H9 (cell line): ENCODE data around the gene AQP5. TPM values are rescaled to one million over a fixed set of nuclear protein-coding genes. Genes with fewer than 3 reads are reported as not detected.

Experiments
- DNase-seq: peaks from one replicate; pipeline ENCODE4 v3.0.0-alpha.2; 2017
- H2AFZ ChIP-seq: one replicate; pipeline ENCODE4 v1.6.1; 2013; ENCODE audit warnings: mild to moderate bottlenecking, low read length, control low read depth, moderate library complexity
- H2AK5ac ChIP-seq: 2 replicates; pipeline ENCODE4 v1.6.1; 2013; ENCODE audit warnings: low read length, control low read depth, mixed read lengths; ENCODE audit not compliant: insufficient read length
- H2BK120ac ChIP-seq: one replicate; pipeline ENCODE4 v1.6.1; 2013; ENCODE audit warnings: low read depth, mild to moderate bottlenecking, low read length, control low read depth, inconsistent platforms; ENCODE audit not compliant: poor library complexity, severe bottlenecking
- H2BK12ac ChIP-seq: 2 replicates; pipeline ENCODE4 v1.6.1; 2013; ENCODE audit warnings: low read length, control low read depth, mixed read lengths, low read depth; ENCODE audit not compliant: insufficient read length
- H2BK15ac ChIP-seq: 2 replicates; pipeline ENCODE4 v1.6.1; 2013; ENCODE audit warnings: low read depth, low read length, control low read depth
- H2BK20ac ChIP-seq: one replicate; pipeline ENCODE4 v1.6.1; 2013; ENCODE audit warnings: low read depth, mild to moderate bottlenecking, low read length, control low read depth, inconsistent platforms; ENCODE audit not compliant: poor library complexity, severe bottlenecking
- H2BK5ac ChIP-seq: 2 replicates; pipeline ENCODE4 v1.6.1; 2013; ENCODE audit warnings: low read length, control low read depth, mixed read lengths; ENCODE audit not compliant: insufficient read length
- H3K14ac ChIP-seq: 2 replicates; pipeline ENCODE4 v1.6.1; 2013; ENCODE audit warnings: low read length, control low read depth; ENCODE audit not compliant: insufficient read depth
- H3K18ac ChIP-seq: 2 replicates; pipeline ENCODE4 v1.6.1; 2013; ENCODE audit warnings: low read depth, mild to moderate bottlenecking, mixed read lengths, low read length, control low read depth; ENCODE audit not compliant: insufficient read length
- H3K23ac ChIP-seq: 2 replicates; pipeline ENCODE4 v1.6.1; 2013; ENCODE audit warnings: low read length, control low read depth, mixed read lengths, low read depth; ENCODE audit not compliant: insufficient read length
- H3K23me2 ChIP-seq: 2 replicates; pipeline ENCODE4 v1.6.1; 2013; ENCODE audit warnings: low read depth, mild to moderate bottlenecking, mixed read lengths, low read length, control low read depth; ENCODE audit not compliant: insufficient read length, poor library complexity, severe bottlenecking
- H3K27ac ChIP-seq: 2 replicates; pipeline ENCODE4 v1.5.1; 2013; ENCODE audit warnings: low read length, control low read depth, mixed read lengths, low read depth; ENCODE audit not compliant: insufficient read length
- H3K27me3 ChIP-seq: 2 replicates; pipeline ENCODE4 v1.6.1; 2013; ENCODE audit warnings: low read length, control low read depth, inconsistent platforms; ENCODE audit not compliant: insufficient read depth
- H3K4ac ChIP-seq: 2 replicates; pipeline ENCODE4 v1.6.1; 2013; ENCODE audit warnings: low read depth, mild to moderate bottlenecking, control low read depth, inconsistent platforms, low read length, moderate library complexity
- H3K4me1 ChIP-seq: 2 replicates; pipeline ENCODE4 v1.6.1; 2013; ENCODE audit warnings: low read length, control low read depth, inconsistent platforms; ENCODE audit not compliant: insufficient read depth
- H3K4me2 ChIP-seq: 2 replicates; pipeline ENCODE4 v1.6.1; 2013; ENCODE audit warnings: low read length, control low read depth, mixed read lengths; ENCODE audit not compliant: insufficient read length, insufficient read depth
- H3K56ac ChIP-seq: 2 replicates; pipeline ENCODE4 v1.6.1; 2013; ENCODE audit warnings: low read depth, mild to moderate bottlenecking, mixed read lengths, low read length, control low read depth; ENCODE audit not compliant: insufficient read length
- H3K79me1 ChIP-seq: 2 replicates; pipeline ENCODE4 v1.6.1; 2013; ENCODE audit warnings: low read depth, mild to moderate bottlenecking, moderate library complexity, low read length, control low read depth, inconsistent platforms; ENCODE audit not compliant: insufficient read depth, poor library complexity, severe bottlenecking
- H3K79me2 ChIP-seq: 2 replicates; pipeline ENCODE4 v1.6.1; 2013; ENCODE audit warnings: low read length, control low read depth, inconsistent platforms; ENCODE audit not compliant: insufficient read depth
- H3K9ac ChIP-seq: 2 replicates; pipeline ENCODE4 v1.6.1; 2013; ENCODE audit warnings: low read length, control low read depth, mixed read lengths; ENCODE audit not compliant: insufficient read length; ENCODE audit errors: extremely low read depth
- H3K9me3 ChIP-seq: one replicate; pipeline ENCODE4 v1.6.1; 2013; ENCODE audit warnings: low read depth, low read length, inconsistent platforms; ENCODE audit not compliant: control insufficient read depth
- H3T11ph ChIP-seq: one replicate; pipeline ENCODE4 v1.6.1; 2013; ENCODE audit warnings: mild to moderate bottlenecking, low read length, control low read depth, inconsistent platforms
- H4K20me1 ChIP-seq: one replicate; pipeline ENCODE4 v1.6.1; 2013; ENCODE audit not compliant: control insufficient read depth, insufficient read length, insufficient read depth
- H4K5ac ChIP-seq: 2 replicates; pipeline ENCODE4 v1.6.1; 2013; ENCODE audit warnings: low read depth, mild to moderate bottlenecking, mixed read lengths, low read length, control low read depth; ENCODE audit not compliant: insufficient read length
- H4K8ac ChIP-seq: replicated peaks from 2 replicates; pipeline ENCODE4 v1.6.1; 2013; ENCODE audit warnings: low read length, control low read depth, mixed read lengths, low read depth; ENCODE audit not compliant: insufficient read length
- H4K91ac ChIP-seq: 2 replicates; pipeline ENCODE4 v1.6.1; 2013; ENCODE audit warnings: low read depth, mild to moderate bottlenecking, moderate library complexity, mixed read lengths, low read length, control low read depth; ENCODE audit not compliant: insufficient read length
- H3K27ac Mint-ChIP-seq, 3 experiments: 2 replicates in 2 of 3; 3 replicates in 1 of 3; pipeline ENCODE4 v1.8.0; 2020 to 2021; ENCODE audit warnings: mixed read lengths in 3 of 3, mild to moderate bottlenecking in 1 of 3, moderate library complexity in 1 of 3
- H3K27me3 Mint-ChIP-seq: 2 replicates; pipeline ENCODE4 v1.8.0; 2021; ENCODE audit warnings: low read depth, mild to moderate bottlenecking, moderate library complexity, mixed read lengths
- H3K36me3 Mint-ChIP-seq, 3 experiments: 2 replicates in 2 of 3; 3 replicates in 1 of 3; pipeline ENCODE4 v1.8.0; 2020 to 2021; ENCODE audit warnings: low read depth in 3 of 3, mixed read lengths in 3 of 3; ENCODE audit not compliant: insufficient read depth in 1 of 3
- H3K4me1 Mint-ChIP-seq, 2 experiments: 2 replicates each; pipeline ENCODE4 v1.8.0; 2020; ENCODE audit warnings: mixed read lengths in 2 of 2
- H3K4me3 Mint-ChIP-seq, 2 experiments: 2 replicates in 1 of 2; 3 replicates in 1 of 2; pipeline ENCODE4 v1.8.0; 2020 to 2021; ENCODE audit warnings: mild to moderate bottlenecking in 2 of 2, mixed read lengths in 2 of 2, moderate library complexity in 1 of 2
- H3K9me3 Mint-ChIP-seq, 2 experiments: 2 replicates in 1 of 2; 3 replicates in 1 of 2; pipeline ENCODE4 v1.8.0; 2020; ENCODE audit warnings: mild to moderate bottlenecking in 2 of 2, mixed read lengths in 2 of 2, moderate library complexity in 1 of 2
- CTCF ChIP-seq: fragments of 200-600 bp; sonication (generic); conservative IDR thresholded peaks from 3 replicates; pipeline ENCODE4 v1.8.0; 2021; ENCODE audit warnings: antibody characterized with exemption, mild to moderate bottlenecking
- WGBS: extraction: QIAGEN DNeasy Blood & Tissue Kit; methylation state at CpG from one replicate; pipeline ENCODE4 v1.1.7; 2013; ENCODE audit warnings: missing lambda C conversion rate, low lambda C conversion rate, mixed read lengths; ENCODE audit not compliant: insufficient read length; ENCODE audit errors: extremely low coverage; 5-methylcytosine and 5-hydroxymethylcytosine counted together
- total RNA-seq: library from RNA; stranded (reverse); gene quantifications from 2 replicates; pipeline ENCODE4 v1.2.1, GENCODE V29; 2021

Gene AQP5
- total RNA-seq, 1 experiment from 2014 or later, result 2.8 TPM

DNA sequence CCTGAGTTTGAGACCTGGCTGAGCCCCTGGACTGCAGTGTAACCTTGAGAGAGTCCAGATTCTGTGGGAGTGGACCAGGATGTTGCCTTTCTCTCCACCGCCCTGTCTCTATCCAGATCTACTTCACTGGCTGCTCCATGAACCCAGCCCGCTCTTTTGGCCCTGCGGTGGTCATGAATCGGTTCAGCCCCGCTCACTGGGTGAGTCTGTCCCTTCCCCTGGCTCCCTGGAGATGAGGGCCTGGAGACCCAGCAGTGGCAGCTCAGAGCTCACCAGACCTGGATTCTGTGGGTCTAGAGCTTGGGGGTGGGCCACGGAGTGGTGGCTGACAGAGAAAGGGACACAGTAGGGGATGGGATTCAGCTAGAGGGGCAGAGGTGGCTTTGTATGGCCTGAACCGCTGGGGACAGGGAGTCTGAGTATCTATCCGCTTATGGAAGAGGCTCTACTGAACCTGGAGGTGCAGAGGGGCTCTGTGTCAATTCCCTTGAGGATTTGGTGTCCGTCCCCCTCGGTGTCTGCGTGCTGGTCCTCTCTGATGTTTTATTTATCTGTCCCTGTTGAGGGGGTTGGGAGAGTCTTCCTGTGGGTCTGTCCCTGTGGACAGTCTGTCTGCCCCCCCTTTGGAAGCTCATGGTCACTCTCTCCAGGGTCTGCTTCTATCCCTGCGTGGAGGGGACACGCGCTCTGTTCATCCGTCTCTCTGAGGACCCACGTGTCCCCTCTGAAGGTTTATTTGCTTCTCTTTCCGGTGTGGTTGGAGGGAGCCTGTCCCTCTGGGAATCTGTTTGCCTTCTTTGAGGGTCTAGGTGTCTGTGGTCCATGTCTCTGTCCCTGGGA lies 2.5 kb downstream of the AQP5 start:
- Histone ChIP-seq H3K4ac (no peak overlapping the region), H3T11ph (no peak overlapping the region), H3K23ac (no peak overlapping the region), H3K14ac (no peak overlapping the region; the same call in 1 of the 2 replicates), H3K4me1 (peaks cover 9% of the 10 kb centered on the region; the same call in 1 of the 2 replicates), H3K4me2 (no peak overlapping the region), H3K27ac (no peak overlapping the region), H4K20me1 (no peaks in the 10 kb centered on the region), H3K79me1 (no peaks in the 10 kb centered on the region), H2BK15ac (no peak overlapping the region), H2BK20ac (no peak overlapping the region), H2BK5ac (no peak overlapping the region), H3K9me3 (no peaks in the 10 kb centered on the region), H2AK5ac (no peak overlapping the region), H3K27me3 (peaks cover 12% of the 10 kb centered on the region), H3K9ac (no peak overlapping the region), H3K79me2 (no peaks in the 10 kb centered on the region), H2BK120ac (no peak overlapping the region), H4K91ac (no peak overlapping the region), H3K56ac (no peak overlapping the region), H3K23me2 (peaks cover 5% of the 10 kb centered on the region), H3K18ac (no peak overlapping the region), H4K8ac (no peak overlapping the region), H2BK12ac (no peak overlapping the region), H4K5ac (no peak overlapping the region), H2AFZ (no peak overlapping the region)
- H3K4me1 Mint-ChIP-seq, result peaks cover 33 to 34% of the 10 kb centered on the region in 2 experiments
- H3K9me3 Mint-ChIP-seq, result no peaks in the 10 kb centered on the region
- WGBS, result no CpG with 5 or more reads among the region's 17 CpGs
- no peak for TF ChIP-seq CTCF
- H3K36me3 Mint-ChIP-seq, result no peaks in the 10 kb centered on the region
- peaks cover 68% of the 10 kb centered on the region for H3K27me3 Mint-ChIP-seq
- no peak overlapping the region for H3K4me3 Mint-ChIP-seq
- no peak overlapping the region for H3K27ac Mint-ChIP-seq
- DNase-seq, result no peak
